ENCODE results near the gene CNN2. TPM values are rescaled to one million over a fixed set of nuclear protein-coding genes. Genes with fewer than 3 reads are reported as not detected.

Gene CNN2
- total and polyA plus RNA-seq, 2 of the 4 experiments (the other 2 are of a cell fraction), result 272 to 395 TPM

- peak within 1 kb of the TSS; percentile 79 for H2BK120ac ChIP-seq (ENCODE audit: low read depth, low read length)
- peak within 1 kb of the TSS; percentile 96 for H4K91ac ChIP-seq (ENCODE audit: insufficient read depth, low read depth, low read length)
- H3K23ac ChIP-seq (ENCODE audit: low read depth, low read length), result peak within 1 kb of the TSS; percentile 83
- H3K27ac ChIP-seq (ENCODE audit: insufficient read depth, low read length), result peak within 1 kb of the TSS; percentile 96
- no peaks in the 10 kb centered on the region for H3K9me3 ChIP-seq (ENCODE audit: control insufficient read depth, insufficient read depth, low read length)
- ChIA-PET POLR2A (ENCODE audit: unreplicated experiment) (interaction anchor here (0.6 to 1.0 kb wide), 4 partner anchors 14 to 285 kb away, joined by 3 to 33 read pairs (median 3); partner anchors contain the start of gene CIRBP), CTCF (interaction anchor here (0.6 to 1.5 kb wide), 3 partner anchors 46 to 61 kb away, joined by 3 to 9 read pairs (median 4); no protein-coding TSS in a partner anchor)
- H4K8ac ChIP-seq (ENCODE audit: low read depth in 2 of 2, low read length in 2 of 2), result peak within 1 kb of the TSS; percentile 100
- in situ Hi-C loops (cut with MboI; ENCODE audit: low sequenced_read_pairs) (loop anchor here (5.0 to 10.0 kb wide), 2 partner anchors 62 to 220 kb away; no protein-coding TSS in a partner anchor), intact Hi-C loops (cut with micrococcal nuclease) (loop anchor here (5.0 kb wide), 2 partner anchors 117 to 207 kb away; no protein-coding TSS in a partner anchor), dilution Hi-C loops (cut with HindIII; ENCODE audit: low sequenced_read_pairs, unreplicated experiment) (no loop called here)
- peak within 1 kb of the TSS; percentile 73; the same call in 1 of the 2 replicates for H2BK20ac ChIP-seq (ENCODE audit: low read depth, low read length)
- peak within 1 kb of the TSS; percentile 88 for H2AK5ac ChIP-seq (ENCODE audit: low read depth, low read length)
- peak within 1 kb of the TSS; percentile 94 for H3K4ac ChIP-seq (ENCODE audit: low read depth, low read length)
- H3K14ac ChIP-seq (replicated peaks; ENCODE audit: low read depth, low read length), result peak within 1 kb of the TSS; percentile 80
- 0 out of 2 replicates have a peak, but pooled peaks cover 4% of the 10 kb centered on the region for H3K9me1 ChIP-seq (ENCODE audit: insufficient read depth, low read length)
- H3K18ac ChIP-seq (ENCODE audit: low read depth, low read length), result peak within 1 kb of the TSS; percentile 78
- TF ChIP-seq RFX5 (IDR thresholded peaks at IDR 0.05; ENCODE audit: low read depth, low read length) (no peak), NFE2L2 (IDR thresholded peaks at IDR 0.05; ENCODE audit: low read depth, low read length) (no peak), CHD1 (IDR thresholded peaks at IDR 0.05; ENCODE audit: low read depth, low read length) (no peak), MAZ (IDR thresholded peaks at IDR 0.05; ENCODE audit: borderline replicate concordance, low read depth, low read length) (peak; percentile 82; the same call in 1 of the 2 replicates), SMC3 (IDR thresholded peaks at IDR 0.05; ENCODE audit: low read depth, low read length) (no peak), POLR2A (IDR thresholded peaks at IDR 0.05; ENCODE audit: low read depth, low read length) (peak; percentile 81), MXI1 (IDR thresholded peaks at IDR 0.05; ENCODE audit: borderline replicate concordance, low read depth, low read length) (peak; percentile 95), CTCF (conservative IDR thresholded peaks at IDR 0.05; ENCODE audit: low read depth, low read length) (peak; percentile 30)
- TF ChIP-seq, protein P1, sequence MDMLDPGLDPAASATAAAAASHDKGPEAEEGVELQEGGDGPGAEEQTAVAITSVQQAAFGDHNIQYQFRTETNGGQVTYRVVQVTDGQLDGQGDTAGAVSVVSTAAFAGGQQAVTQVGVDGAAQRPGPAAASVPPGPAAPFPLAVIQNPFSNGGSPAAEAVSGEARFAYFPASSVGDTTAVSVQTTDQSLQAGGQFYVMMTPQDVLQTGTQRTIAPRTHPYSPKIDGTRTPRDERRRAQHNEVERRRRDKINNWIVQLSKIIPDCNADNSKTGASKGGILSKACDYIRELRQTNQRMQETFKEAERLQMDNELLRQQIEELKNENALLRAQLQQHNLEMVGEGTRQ (IDR thresholded peaks at IDR 0.05; ENCODE audit: low read depth, low read length), result peak; percentile 76
- peak within 1 kb of the TSS; percentile 97 for H2AK9ac ChIP-seq (replicated peaks; ENCODE audit: low read depth, low read length, poor library complexity)
- peak within 1 kb of the TSS; percentile 90 for H2BK5ac ChIP-seq (ENCODE audit: low read depth, low read length, poor library complexity, severe bottlenecking)
- WGBS, 2 experiments (ENCODE audit: extremely low coverage in 2 of 2, insufficient read length in 1 of 2), result 1% methylated on average over 34 of the region's 78 CpGs; no CpG with 5 or more reads in 1 of the 2 experiments
- peak within 1 kb of the TSS; percentile 99 for H4K5ac ChIP-seq (ENCODE audit: low read depth, low read length)
- peak; percentile 89 for ATAC-seq (ENCODE audit: low read depth)
- H3K4me2 ChIP-seq (ENCODE audit: low read depth, low read length), result peak within 1 kb of the TSS; percentile 93
- peak within 1 kb of the TSS; percentile 84 for H3K56ac ChIP-seq (ENCODE audit: extremely low read depth, insufficient read depth, low read length)
- H3K4me1 ChIP-seq (ENCODE audit: control insufficient read depth, insufficient read depth, low read length), result peaks cover 13% of the 10 kb centered on the region
- peaks cover 24% of the 10 kb centered on the region for H3K36me3 ChIP-seq (ENCODE audit: control insufficient read depth, insufficient read depth, low read length)
- H3K27me3 ChIP-seq (ENCODE audit: control insufficient read depth, insufficient read depth, low read length), result no peaks in the 10 kb centered on the region
- no TSS peak for BruUV-seq (replicated peaks)
- peak within 1 kb of the TSS; percentile 99 for H2AFZ ChIP-seq (replicated peaks; ENCODE audit: low read length, poor library complexity)
- H3K4me3 ChIP-seq (ENCODE audit: insufficient read depth, low read depth, low read length), result peak within 1 kb of the TSS; percentile 81
- peak; percentile 81 for DNase-seq
- peaks cover 7% of the 10 kb centered on the region for H4K20me1 ChIP-seq (ENCODE audit: insufficient read depth, low read length)
- H3K9ac ChIP-seq (ENCODE audit: low read depth, low read length), result peak within 1 kb of the TSS; percentile 90
- peak within 1 kb of the TSS; percentile 79; the same call in 1 of the 3 replicates for H2BK15ac ChIP-seq (ENCODE audit: low read depth, low read length)
- H3K79me1 ChIP-seq (ENCODE audit: low read depth in 1 of 2, low read length in 2 of 2), result peaks cover 5 to 37% of the 10 kb centered on the region in 2 experiments
Observed at GRCh38 chr19:984165-984967, 42.0 kb upstream of the CNN2 start, which contains the start of gene WDR18. Gene WDR18, plus strand, starts transcription at chr19:984345. Its CDS starts 9 bp downstream, at chr19:984354.
